GM21723 (cell line): ENCODE measurements around the gene SH3PXD2A.

Source experiments
- ATAC-seq: cut with Tn5 transposase; IDR thresholded peaks from one replicate; pipeline ENCODE4 v1.9.1; 2021; ENCODE audit warnings: mild to moderate bottlenecking, moderate library complexity; ENCODE audit not compliant: unreplicated experiment

SH3PXD2A gene

DNA sequence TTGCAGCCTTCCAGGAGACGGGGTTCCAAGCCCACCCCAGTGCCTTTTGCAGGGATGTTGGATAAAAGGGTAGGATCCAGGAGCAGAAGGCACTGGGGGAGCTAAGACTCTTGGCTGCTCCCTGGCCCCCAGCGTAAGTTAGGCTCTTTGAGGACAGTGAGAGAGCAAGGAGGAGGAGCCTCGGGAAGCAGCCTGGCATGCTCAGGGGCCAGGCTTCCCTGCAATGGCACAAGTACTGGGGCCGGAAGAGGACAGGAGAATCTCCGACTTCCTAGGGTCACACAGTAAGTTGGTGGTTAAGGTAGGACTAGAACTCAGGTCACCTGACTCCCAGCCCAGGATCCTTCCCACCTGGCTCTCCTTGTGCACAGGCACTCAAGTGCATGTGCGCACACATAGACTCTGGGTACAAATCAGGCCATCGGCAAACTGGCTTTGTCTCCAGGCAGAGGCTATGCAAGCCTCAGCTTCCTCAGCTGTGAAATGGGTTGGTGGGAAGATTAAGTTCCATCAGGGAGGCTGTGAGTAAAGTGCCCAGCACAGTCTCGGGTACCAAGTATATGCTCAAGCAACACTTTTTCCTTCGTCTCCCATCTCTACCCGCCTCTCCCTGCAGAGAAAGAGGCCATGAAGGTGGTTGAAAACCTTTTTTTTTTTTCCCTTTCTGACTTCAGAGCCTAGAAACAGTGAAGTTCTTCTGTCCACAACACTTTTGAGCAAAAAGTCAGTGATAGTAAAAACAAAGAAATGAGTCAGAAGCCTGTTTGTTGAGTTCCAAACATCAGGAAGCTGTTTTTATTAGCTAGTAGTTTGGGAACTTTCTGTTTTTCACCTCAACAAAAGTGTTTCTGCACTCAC, 282.8 kb downstream of the SH3PXD2A start:
- ATAC-seq = no peak

GRCh38 chr10:103571656-103571975, 283.8 kb downstream of the SH3PXD2A start:
- no peak for ATAC-seq

- no peak for ATAC-seq
These were observed 284.3 kb downstream of the SH3PXD2A start for GRCh38 chr10:103570844-103571655.

DNA sequence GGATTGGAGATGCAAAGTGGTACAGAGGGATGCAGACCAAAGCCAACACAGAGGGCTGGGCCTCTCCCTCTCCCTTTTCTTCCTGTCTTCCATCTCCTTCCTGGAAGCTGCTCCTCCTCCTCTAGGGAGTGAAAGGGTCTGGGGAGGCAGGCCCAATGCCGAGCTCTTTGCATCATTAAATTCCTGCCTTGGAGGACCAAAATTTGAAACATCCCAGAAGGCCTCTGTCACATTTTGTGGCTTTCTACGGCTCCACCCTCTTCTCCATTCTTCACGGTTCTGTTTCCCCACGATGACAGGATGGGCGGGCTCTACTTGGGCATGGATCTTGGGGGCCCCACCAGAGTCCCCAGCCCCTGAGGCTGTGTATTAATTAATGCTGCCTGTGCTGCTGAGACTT, 285.5 kb downstream of the SH3PXD2A start:
- no peak for ATAC-seq

- no peak for ATAC-seq
These were observed 286.9 kb downstream of the SH3PXD2A start for GRCh38 chr10:103568505-103568904.

- no peak for ATAC-seq
These were observed 288.8 kb downstream of the SH3PXD2A start for GRCh38 chr10:103566536-103566935.

DNA sequence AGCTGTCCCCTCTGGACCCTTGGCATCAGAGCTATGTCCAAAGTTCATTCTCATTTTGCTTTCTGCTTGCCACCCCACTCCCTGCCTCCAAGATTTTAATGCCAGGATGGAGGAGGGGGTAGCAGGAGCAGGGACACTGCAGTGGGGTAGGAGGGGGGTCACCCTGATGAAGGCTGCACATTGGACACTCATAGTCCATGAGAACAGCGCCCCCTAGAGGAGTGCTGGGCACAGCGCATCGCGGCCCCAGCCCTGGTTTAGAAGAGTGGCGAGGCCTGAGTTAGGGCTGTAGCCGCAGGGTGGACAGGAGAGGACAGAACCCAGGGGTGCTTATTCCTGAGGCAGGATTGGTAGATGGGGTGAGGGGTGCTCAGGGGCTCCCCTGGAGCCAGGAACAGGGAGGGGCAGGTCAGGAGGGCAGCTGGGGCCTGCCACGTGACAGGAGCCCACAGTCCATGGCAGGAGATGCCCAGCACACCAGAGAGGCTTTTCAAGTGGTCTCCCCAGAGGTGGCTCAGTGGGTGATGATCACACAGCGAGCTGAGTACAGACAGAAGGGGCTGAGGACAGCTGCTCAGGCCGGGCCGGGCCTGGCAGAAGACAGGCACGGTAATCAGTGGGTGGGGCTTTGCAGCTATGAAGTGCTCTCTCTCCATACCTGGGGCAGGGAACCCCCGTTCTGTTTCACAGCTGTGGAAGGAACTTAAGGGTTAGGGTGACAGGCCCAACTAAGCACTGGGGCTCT, 290.4 kb downstream of the SH3PXD2A start:
- ATAC-seq = no peak

- no peak for ATAC-seq
These were observed 291.3 kb downstream of the SH3PXD2A start for GRCh38 chr10:103564116-103564501.

- ATAC-seq = no peak
These were observed 291.9 kb downstream of the SH3PXD2A start for GRCh38 chr10:103563231-103564115.

DNA sequence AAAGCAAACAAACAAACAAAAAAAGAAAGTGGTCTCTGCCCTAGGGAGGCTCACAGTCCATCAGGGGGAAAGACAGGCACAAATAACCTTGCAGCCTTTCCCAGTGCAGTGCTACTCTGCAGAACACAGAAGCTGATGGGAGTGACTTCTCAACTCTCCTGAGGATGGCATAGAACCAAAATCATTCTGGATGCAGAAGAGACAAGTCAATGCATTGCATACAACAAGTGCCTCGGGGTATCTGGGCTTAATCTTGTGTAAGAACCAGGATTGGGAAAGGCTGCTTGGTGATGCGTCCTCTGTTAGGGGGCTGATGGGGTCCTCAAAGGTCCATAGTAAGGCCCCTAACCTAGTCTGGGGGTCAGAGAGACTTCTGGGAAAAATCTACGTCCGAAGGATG, 293.0 kb downstream of the SH3PXD2A start:
- no peak for ATAC-seq

GRCh38 chr10:103560886-103561285, 294.5 kb downstream of the SH3PXD2A start:
- ATAC-seq = no peak

- ATAC-seq = no peak
These were observed 295.6 kb downstream of the SH3PXD2A start for GRCh38 chr10:103559776-103560175.

DNA sequence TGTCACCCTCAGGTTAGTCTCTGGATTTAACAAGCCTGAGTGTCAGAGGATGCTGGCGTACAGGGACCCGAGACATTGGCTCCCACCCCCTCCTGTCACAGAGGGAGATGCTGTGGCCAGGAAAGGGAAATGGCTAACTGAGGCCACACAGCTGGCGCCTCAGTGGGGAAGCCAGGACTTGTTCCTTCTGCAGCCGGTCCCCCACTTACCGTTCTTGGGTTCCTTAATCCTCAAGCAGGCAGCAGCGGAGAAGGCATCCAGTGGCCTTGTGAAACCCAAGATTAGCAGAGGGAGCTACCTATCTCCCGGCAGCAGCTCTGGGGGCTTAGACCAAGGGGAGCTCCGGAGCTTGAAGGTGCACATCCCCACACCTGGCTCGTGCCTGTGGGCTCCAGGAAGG, 296.5 kb downstream of the SH3PXD2A start:
- no peak for ATAC-seq

GRCh38 chr10:103557455-103557854, 297.9 kb downstream of the SH3PXD2A start:
- no peak for ATAC-seq

DNA sequence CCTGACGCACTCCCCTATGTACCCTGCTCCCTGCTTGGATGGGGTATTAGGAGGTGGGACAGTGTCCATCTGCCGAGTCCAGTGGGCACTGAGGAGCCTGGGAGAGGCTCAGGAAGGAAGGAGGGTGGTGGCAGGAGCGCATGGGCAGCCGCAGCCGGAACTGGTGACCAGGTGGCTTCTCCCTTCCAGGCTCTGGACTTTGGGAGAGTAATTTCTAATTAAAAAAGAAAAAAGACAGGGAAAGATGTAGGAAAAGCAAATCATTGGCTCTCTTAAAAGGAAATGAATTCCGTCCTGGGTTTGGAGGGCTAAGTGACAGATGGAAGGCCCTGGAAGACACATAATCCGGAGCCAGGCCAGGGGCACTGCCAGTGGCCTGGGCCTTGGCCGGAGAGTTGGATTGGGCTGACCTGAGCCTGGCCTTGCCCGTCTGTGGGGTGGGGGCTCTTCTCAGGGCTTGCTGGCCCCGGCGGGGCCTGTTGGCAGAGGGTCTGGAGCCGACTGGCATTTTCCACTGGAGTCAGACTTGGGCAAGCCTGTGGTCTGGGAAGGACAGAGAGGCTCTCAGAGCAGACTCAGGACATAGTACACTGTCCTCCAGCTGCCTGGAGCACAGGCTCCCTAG, 298.9 kb downstream of the SH3PXD2A start:
- ATAC-seq = no peak

- ATAC-seq = no peak
These were observed 299.7 kb downstream of the SH3PXD2A start for GRCh38 chr10:103555712-103556111.

DNA sequence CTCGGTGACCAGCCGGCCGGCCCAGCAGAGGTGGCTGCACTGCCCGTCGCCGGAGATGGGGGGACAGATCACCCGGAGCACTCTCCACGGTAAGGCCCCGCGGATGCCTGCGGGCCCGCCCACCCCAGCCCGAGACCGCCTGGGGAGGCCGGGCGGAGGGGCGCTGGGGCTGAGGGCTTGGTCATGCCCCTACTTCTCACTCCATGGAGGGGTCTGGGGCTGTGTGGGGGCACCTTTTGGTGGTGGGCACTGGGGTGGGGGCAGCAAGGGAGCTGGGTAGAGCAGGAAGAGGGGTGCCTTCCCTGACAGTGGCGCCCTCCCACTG, 300.1 kb downstream of the SH3PXD2A start:
- no peak for ATAC-seq

GRCh38 chr10:103554488-103555324, 300.7 kb downstream of the SH3PXD2A start:
- no peak for ATAC-seq

DNA sequence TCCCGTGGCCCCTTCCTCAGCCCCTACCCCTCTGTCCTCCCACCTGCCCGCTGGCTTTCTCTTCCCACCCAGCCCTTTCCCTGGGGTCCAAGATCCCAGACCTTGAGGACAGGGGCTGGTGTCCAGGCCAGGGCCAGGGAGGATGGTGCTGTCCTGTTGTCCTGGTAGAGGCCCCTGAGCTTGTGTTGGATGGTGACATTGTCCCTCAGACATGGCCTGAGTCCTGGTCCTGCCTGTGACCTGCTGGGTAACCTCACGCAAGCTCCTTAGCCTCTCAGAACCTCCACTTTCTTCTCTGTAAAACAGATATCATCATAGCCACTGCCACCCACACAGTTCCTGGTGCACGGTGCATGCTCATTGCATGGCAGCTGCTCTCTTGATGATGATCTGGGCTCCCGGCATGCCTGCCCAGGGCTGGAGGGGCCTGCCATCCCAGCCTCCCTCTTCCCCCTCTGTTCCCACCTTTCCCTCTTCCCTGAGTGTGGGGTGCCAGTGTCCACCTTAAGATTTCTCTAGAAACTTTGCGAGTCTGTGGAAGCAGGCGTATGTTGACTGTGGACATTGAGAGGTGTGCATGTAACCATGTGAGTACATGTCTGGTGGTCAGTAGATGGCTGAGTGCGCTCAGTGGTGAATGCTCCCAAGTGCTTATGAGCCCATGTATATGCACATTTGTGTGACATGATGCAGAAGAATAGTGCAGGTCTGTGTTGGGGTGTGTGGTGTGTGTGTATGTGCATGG, 301.5 kb downstream of the SH3PXD2A start:
- no peak for ATAC-seq
